ENCODE results near the gene TUBGCP6. TPM values are rescaled to one million over a fixed set of nuclear protein-coding genes. Genes with fewer than 3 reads are reported as not detected.

The TUBGCP6 gene
- total RNA-seq, 1 donor from 2014 or later, result 45.4 TPM

- no peak for DNase-seq (ENCODE audit: extremely low spot score in 2 of 2)
Measured at GRCh38 chr22:50184004-50184901, 60.6 kb downstream of the TUBGCP6 start.

GRCh38 chr22:50183141-50183971 is 61.5 kb downstream of the TUBGCP6 start:
- intact Hi-C loops (cut with DNase I), result no loop called here
- H3K27ac ChIP-seq, result peak overlapping the region; percentile 63

More at GRCh38 chr22:50184004-50184901, 60.6 kb downstream of the TUBGCP6 start:
- peak overlapping the region; percentile 63 for H3K27ac ChIP-seq
- no peaks in the 10 kb centered on the region for H3K9me3 ChIP-seq
- no peaks in the 10 kb centered on the region for H3K36me3 ChIP-seq
- intact Hi-C loops (cut with DNase I), result no loop called here
- TF ChIP-seq CTCF (IDR thresholded peaks at IDR 0.05), result no peak
- TF ChIP-seq POLR2AphosphoS5 (IDR thresholded peaks at IDR 0.05; ENCODE audit: insufficient read depth in 1 of 2, low read depth in 1 of 2), result no peak
- peak overlapping the region; percentile 65 to 78 for H3K4me3 ChIP-seq
- no peaks in the 10 kb centered on the region for H3K27me3 ChIP-seq
- peaks cover 43% of the 10 kb centered on the region for H3K4me1 ChIP-seq

DNA sequence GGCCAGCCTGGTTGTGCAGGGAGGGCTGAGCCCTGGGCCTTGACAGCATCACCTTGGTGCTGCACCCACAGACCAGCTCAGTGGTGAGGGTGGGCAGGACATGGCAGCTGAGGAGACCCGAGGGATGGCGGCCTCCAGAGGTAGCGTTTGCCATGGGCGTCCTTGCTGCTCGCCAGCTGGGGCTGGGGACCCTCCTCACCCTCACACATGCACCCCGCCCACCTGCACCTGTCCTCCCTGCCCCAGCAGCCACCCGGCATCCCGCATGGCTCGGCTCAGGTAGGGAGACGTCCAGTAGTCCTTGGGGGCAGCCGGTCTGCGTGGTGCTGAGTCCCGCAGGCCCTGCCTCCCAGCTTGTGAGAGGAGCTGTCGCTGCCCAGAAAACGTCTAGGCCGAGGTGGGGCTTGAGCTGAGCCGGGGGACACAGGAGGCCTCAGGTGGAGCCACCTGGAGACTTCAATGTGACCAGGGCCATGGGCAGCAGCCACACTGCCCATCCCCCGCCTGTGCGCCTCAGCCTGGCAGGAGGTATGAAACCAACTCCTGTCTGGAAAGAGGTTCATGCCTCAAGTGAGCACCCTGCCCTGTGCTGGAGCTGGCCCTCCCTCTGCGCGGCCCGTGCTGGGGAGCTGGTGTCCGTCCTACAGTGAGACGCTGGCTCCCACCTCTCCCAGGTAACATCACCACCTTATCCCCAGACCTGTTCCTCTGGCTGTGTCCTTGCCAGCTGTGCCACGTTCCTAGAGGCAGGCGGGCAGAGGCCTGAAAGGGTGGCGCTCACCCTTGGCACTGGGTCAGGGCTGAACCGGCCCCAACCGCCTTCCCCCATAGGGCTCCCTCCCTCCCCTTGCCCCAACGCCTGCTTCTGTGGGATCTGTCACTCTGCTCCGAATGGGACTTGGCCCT is 62.4 kb downstream of the TUBGCP6 start:
- TF ChIP-seq CTCF (IDR thresholded peaks at IDR 0.05) (no peak), POLR2A (IDR thresholded peaks at IDR 0.05) (no peak), POLR2AphosphoS5 (IDR thresholded peaks at IDR 0.05; ENCODE audit: insufficient read depth in 1 of 2, low read depth in 1 of 2) (no peak)
- Histone ChIP-seq H3K36me3 (no peaks in the 10 kb centered on the region), H3K27ac (no peak overlapping the region), H3K4me1 (peaks cover 31% of the 10 kb centered on the region), H3K4me3 (no peak overlapping the region), H3K9me3 (no peaks in the 10 kb centered on the region), H3K27me3 (no peaks in the 10 kb centered on the region)
- intact Hi-C loops (cut with DNase I), result no loop called here
- no peak for DNase-seq (ENCODE audit: extremely low spot score in 2 of 2)

More at GRCh38 chr22:50183141-50183971, 61.5 kb downstream of the TUBGCP6 start:
- no peaks in the 10 kb centered on the region for H3K27me3 ChIP-seq
- H3K9me3 ChIP-seq, result no peaks in the 10 kb centered on the region
- no peaks in the 10 kb centered on the region for H3K36me3 ChIP-seq
- peaks cover 35% of the 10 kb centered on the region for H3K4me1 ChIP-seq
- H3K4me3 ChIP-seq, result no peak overlapping the region
- no peak for TF ChIP-seq POLR2A (IDR thresholded peaks at IDR 0.05)
- TF ChIP-seq POLR2AphosphoS5 (IDR thresholded peaks at IDR 0.05; ENCODE audit: insufficient read depth in 1 of 2, low read depth in 1 of 2), result no peak
- no peak for DNase-seq (ENCODE audit: extremely low spot score in 2 of 2)

DNA sequence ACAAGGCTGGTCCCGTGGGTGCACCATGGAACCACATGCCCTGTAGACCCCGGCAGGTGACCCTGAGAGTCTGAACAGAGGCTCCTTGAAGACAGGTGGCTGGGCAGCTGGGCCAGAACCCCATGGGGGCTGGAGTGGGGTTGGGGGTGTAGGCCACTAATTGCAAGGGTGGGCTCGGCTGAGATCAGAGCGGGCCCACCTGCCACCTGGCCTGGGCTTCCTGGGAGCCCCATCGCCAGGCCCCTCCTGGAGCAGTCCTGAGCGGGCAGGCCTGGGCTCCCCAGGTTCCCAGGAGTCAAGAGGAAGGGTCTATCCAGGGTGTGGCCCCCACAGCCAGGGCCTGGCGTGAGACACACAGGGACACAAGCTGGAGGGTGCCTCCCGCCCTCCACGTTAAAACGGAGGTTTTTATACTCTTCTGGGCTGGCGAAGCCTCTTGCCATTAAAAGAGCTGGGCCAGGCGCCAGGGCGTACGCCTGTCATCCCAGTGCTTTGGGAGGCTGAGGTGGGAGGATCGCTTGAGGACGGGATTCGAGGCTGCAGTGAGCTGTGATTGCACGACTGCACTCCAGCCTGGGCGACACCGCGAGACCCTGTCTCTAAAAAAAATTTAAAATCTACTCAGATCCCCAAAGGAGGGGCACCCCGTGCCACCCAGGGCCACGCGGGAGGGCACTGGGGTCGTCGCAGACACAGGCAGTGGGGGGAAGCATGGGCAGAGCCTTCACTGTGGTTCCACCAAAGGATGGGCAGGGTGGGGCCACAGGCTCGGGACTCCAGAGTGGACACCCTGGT is 63.9 kb downstream of the TUBGCP6 start:
- Histone ChIP-seq H3K4me1 (peaks cover 21% of the 10 kb centered on the region), H3K36me3 (no peaks in the 10 kb centered on the region), H3K27me3 (no peaks in the 10 kb centered on the region), H3K27ac (no peak overlapping the region), H3K4me3 (no peak overlapping the region), H3K9me3 (no peaks in the 10 kb centered on the region)
- intact Hi-C loops (cut with DNase I), result no loop called here
- TF ChIP-seq POLR2AphosphoS5 (IDR thresholded peaks at IDR 0.05; ENCODE audit: insufficient read depth in 1 of 2, low read depth in 1 of 2) (no peak), CTCF (IDR thresholded peaks at IDR 0.05) (no peak), POLR2A (IDR thresholded peaks at IDR 0.05) (no peak)
- no peak for DNase-seq (ENCODE audit: extremely low spot score in 2 of 2)
